Aorta (tissue), 5 donors: ENCODE data around the gene AMBRA1. TPM values are rescaled to one million over a fixed set of nuclear protein-coding genes. Genes with fewer than 3 reads are reported as not detected.

Source experiments
- ATAC-seq: fragments of 200-7000 bp; cut with Tn5 transposase; one replicate; pipeline ENCODE4 v1.9.1; 2022; ENCODE audit warnings: moderate library complexity; ENCODE audit not compliant: low FRiP score
- DNase-seq, 2 donors: peaks; one replicate each; pipeline ENCODE4 v3.0.0-alpha.2; 2020
- H3K27ac ChIP-seq, 2 donors: one replicate each; pipeline ENCODE4 v1.5.1; 2013; ENCODE audit warnings: low read length in 2 of 2, mild to moderate bottlenecking in 2 of 2, moderate library complexity in 2 of 2, control low read depth in 1 of 2, inconsistent platforms in 1 of 2, low read depth in 1 of 2
- H3K27me3 ChIP-seq, 2 donors: one replicate each; pipeline ENCODE4 v1.6.1; 2013; ENCODE audit warnings: control low read depth in 1 of 2, low read length in 1 of 2, mild to moderate bottlenecking in 1 of 2, moderate library complexity in 1 of 2; ENCODE audit not compliant: insufficient read depth in 2 of 2, control insufficient read depth in 1 of 2
- H3K36me3 ChIP-seq, 2 donors: one replicate each; pipeline ENCODE4 v1.6.1; 2013; ENCODE audit warnings: control low read depth in 1 of 2, low read length in 1 of 2, mild to moderate bottlenecking in 1 of 2; ENCODE audit not compliant: insufficient read depth in 2 of 2, control insufficient read depth in 1 of 2
- H3K4me1 ChIP-seq, 2 donors: one replicate each; pipeline ENCODE4 v1.6.1; 2013; ENCODE audit warnings: low read length in 2 of 2, control low read depth in 1 of 2, mild to moderate bottlenecking in 1 of 2, moderate library complexity in 1 of 2; ENCODE audit not compliant: insufficient read depth in 2 of 2, control insufficient read depth in 1 of 2
- H3K4me3 ChIP-seq, 2 donors: one replicate each; pipeline ENCODE4 v1.5.1; 2013; ENCODE audit warnings: low read length in 2 of 2, control low read depth in 1 of 2, mild to moderate bottlenecking in 1 of 2
- H3K9me3 ChIP-seq: one replicate; pipeline ENCODE4 v1.6.1; 2013; ENCODE audit warnings: mild to moderate bottlenecking, low read length; ENCODE audit not compliant: control insufficient read depth
- WGBS, 2 donors: extraction: QIAGEN DNeasy Blood & Tissue Kit; methylation state at CpG; one replicate each; pipeline ENCODE4 v1.1.7; 2013; 5-methylcytosine and 5-hydroxymethylcytosine counted together
- intact Hi-C, 2 donors: fragments of 100-400 bp; cut with DNase I; formaldehyde crosslinking; loops; one replicate each; pipeline versions ENCODE4 v1.14.2 to v1.15.0; 2022
- polyA plus RNA-seq, 2 donors: library from polyadenylated mRNA; stranded (reverse); fragments of 200-250 nt; gene quantifications; one replicate each; pipeline ENCODE4 v1.2.3, GENCODE V29; 2013
- total RNA-seq, 2 donors: library from RNA; stranded (reverse); fragmentation: NEBNext Ultra II Directional; extraction: Animal tissue kit (Norgen Biotek cat#: 25700); gene quantifications; one replicate each; pipeline ENCODE4 v1.2.1, GENCODE V29; 2021
- donor health status: healthy with polysubstance abuse.
- donor health status: Bipolar disorder and iron deficiency.
- donor health status: DM: no; HTN: no; CAD: no.
- donor health status: DM: no; HTN: no; CAD: no.
- donor health status: DM: yes; HTN: yes; CAD: no.

AMBRA1 gene
- total and polyA plus RNA-seq, 4 donors, result 2.6 to 35.0 (median 16.8) TPM

DNA sequence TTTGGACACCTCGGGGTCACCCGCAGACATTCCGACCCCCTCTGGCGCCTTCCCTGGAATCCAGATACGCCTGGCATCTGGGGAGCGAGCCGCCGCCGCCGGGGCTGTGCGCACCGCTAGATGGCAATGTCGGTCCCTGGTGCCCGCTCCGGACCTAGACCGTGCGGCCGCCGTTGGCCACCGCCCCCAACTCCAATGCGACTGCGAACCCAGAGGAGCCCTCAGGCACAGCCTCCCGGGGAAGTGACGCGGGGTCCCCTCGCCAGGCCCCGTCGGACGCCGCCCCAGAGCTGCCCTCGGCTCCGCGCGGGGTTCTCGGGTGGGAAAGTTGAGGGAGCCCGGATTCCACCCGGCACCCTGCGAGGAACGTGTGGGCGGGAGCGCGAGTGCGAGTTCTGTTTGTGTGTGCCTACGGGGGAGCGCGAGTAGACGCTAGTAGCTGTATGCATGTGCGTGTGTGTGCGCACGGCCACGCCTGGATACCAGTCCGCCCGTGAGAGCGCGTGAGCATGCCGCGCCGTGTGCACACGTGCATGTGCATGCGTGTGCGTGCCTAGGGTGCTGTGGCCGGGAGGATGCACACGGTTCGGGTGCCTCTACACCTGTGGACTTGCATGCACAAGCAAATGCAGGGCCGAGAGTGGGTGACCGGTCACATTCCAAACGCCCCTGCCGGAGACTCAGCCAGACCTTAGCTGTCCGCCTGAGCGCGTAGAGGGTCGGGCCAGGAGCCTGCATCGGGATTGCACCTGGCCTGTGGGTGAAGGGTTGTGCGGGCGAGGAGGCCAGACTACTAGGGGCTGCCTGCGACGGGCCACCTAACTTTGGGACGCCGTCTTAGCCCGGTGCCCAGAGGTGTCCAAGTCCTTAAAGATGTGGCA is 204.1 kb downstream of the AMBRA1 start:
- Histone ChIP-seq H3K27me3 (no peaks in the 10 kb centered on the region), H3K4me1 (no peaks in the 10 kb centered on the region), H3K9me3 (no peaks in the 10 kb centered on the region), H3K4me3 (no peak overlapping the region), H3K36me3 (no peaks in the 10 kb centered on the region), H3K27ac (no peak overlapping the region)
- intact Hi-C loops, result loop anchor here (2.0 to 5.0 kb wide), 3 partner anchors 147 to 228 kb away; partner anchors contain the start of genes ATG13 (in 1 of the 2) and HARBI1 (in 1 of the 2)
- WGBS, 2 donors, result 1 to 2% methylated on average over 69 to 80 of the region's 80 CpGs
- DNase-seq (peak; percentile 81 to 92), ATAC-seq (peak; percentile 76)

DNA sequence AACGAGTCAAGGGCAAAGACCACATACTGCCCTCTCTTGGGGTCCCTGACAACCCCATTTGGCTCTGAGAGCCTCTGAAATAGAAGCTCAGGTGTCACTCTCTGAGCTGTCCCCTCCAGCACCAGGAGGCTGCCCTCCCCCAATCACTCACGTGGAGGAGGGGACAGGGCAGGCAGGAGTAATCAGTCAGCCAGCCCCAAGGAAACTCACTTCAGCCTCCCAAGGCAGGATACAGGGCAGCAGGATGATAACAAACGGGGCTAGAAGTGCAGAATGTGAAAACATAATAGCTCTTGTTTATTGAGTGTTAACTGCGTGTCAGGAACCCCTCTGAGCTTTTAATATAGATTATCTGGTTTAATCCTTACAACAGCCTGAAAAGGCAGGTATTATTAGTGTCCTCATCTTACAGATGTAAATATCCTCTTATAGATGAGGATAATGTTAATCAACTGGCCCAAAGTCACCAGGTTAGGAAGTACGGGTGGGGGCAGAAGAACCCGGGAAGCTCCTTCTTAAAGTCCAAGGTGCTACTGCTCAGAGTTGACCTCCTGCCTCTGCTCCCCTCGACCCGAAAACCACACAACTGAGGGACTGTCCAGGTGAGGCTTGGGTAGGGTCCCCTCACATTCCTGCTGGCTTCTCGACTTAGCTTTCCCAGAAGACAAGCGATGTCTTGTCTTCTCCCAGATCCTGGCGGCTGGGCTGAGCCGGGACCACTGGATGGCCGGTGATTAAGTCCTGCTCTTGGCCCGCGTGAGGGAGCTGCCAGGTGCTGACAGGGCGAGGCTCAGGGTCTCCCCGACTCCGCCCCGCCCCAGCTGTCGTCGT is 205.0 kb downstream of the AMBRA1 start:
- intact Hi-C loops, result loop anchor here (2.0 to 5.0 kb wide), 2 partner anchors 148 kb away; no protein-coding TSS in a partner anchor
- H3K4me3 ChIP-seq, result no peak overlapping the region
- no peak overlapping the region for H3K27ac ChIP-seq
- H3K27me3 ChIP-seq, result no peaks in the 10 kb centered on the region
- ATAC-seq (no peak), DNase-seq (no peak)
- no peaks in the 10 kb centered on the region for H3K36me3 ChIP-seq
- H3K9me3 ChIP-seq, result no peaks in the 10 kb centered on the region
- 7% methylated on average over 21 of the region's 21 CpGs for WGBS, 2 donors
- H3K4me1 ChIP-seq, result no peaks in the 10 kb centered on the region

DNA sequence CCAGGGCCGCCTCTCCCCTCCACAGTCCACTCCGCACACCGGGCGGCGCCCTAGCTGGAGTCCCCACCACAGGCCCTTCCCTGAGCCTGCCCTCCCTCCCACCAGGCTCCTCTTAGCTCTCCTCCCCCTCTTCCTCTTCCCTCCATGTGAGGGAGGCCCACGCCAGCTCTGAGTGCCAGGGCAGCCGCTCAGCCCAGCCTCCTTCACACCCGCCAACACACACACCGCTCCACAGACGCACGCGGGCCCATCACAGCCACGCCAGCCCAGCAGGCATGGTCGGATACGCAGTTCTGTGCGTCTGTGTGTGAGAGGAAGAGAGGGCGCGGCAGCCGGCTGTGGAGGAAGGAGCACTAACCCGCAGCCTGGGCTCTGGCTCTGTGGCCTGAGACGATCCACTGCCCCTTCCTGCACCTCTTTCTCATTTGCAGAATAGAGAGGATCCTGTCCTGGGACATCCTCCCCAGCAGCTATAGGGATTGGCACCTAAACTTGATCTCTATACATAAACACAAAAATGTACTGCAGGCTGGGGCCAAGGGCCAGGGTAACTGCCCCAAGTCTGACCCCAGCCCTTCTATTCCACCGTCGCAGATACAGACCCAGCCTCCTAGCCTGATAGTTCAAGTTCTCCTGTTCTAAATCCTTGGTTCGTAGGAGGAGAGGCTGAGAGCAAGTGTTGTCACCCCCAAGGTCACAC is 205.8 kb downstream of the AMBRA1 start:
- 7 to 10% methylated on average over 24 of the region's 24 CpGs for WGBS, 2 donors
- H3K4me1 ChIP-seq, result no peaks in the 10 kb centered on the region
- no peaks in the 10 kb centered on the region for H3K27me3 ChIP-seq
- ATAC-seq (no peak), DNase-seq (no peak)
- no peaks in the 10 kb centered on the region for H3K9me3 ChIP-seq
- no peak overlapping the region for H3K4me3 ChIP-seq
- no peak overlapping the region for H3K27ac ChIP-seq
- intact Hi-C loops, result loop anchor here (2.0 to 5.0 kb wide), 2 partner anchors 149 kb away; no protein-coding TSS in a partner anchor
- H3K36me3 ChIP-seq, result no peaks in the 10 kb centered on the region

DNA sequence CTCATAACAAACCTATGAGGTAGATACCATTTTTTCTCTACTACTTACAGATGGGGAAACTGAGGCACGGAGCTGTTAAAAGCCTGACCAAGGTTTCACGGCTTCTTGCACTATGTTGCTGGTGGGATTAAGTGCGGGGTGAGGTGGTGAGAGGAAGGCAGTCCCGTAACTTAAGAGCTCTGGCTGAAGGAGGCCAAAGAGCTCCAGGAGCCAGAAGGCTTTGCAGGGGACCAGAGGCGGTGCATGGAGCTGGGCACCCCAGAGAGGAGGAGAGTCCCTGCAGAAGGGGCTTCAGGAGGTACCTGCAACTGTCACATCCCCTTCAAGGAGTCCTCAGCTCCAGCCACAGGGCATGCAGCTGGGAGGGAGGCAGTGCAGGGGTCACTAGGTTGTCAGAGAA is 206.4 kb downstream of the AMBRA1 start:
- H3K27me3 ChIP-seq, result no peaks in the 10 kb centered on the region
- ATAC-seq (no peak), DNase-seq (no peak)
- intact Hi-C loops, result loop anchor here in 1 of 2 donors (5.0 kb wide), 1 partner anchor 150 kb away; no protein-coding TSS in a partner anchor
- no peaks in the 10 kb centered on the region for H3K9me3 ChIP-seq
- no peak overlapping the region for H3K27ac ChIP-seq
- 72 to 83% methylated on average over 5 of the region's 5 CpGs for WGBS, 2 donors
- H3K4me3 ChIP-seq, result no peak overlapping the region
- H3K4me1 ChIP-seq, result no peaks in the 10 kb centered on the region
- H3K36me3 ChIP-seq, result no peaks in the 10 kb centered on the region

DNA sequence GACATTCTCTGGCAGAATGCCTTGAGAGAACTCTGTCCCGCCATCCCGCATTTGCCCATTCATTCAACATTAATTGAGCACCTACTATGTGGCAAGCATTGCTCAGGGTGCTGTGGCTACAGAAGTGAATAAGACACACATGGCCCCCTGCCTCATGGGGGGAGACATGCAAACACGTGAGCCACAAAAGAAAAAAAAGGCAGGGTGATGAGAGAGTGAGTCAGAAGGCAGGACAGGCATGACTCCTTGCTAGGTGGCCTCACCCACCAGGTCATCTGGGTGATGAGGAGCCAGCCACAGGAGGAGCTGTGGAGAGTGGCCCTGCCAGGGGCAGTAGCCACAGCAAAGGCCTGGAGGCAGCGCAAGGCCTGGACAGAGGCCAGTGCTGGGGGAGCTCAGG is 207.1 kb downstream of the AMBRA1 start:
- Histone ChIP-seq H3K27me3 (no peaks in the 10 kb centered on the region), H3K27ac (no peak overlapping the region), H3K36me3 (no peaks in the 10 kb centered on the region), H3K4me3 (no peak overlapping the region), H3K9me3 (no peaks in the 10 kb centered on the region), H3K4me1 (no peaks in the 10 kb centered on the region)
- 89% methylated on average over 4 of the region's 4 CpGs for WGBS, 2 donors
- no peak for DNase-seq
- intact Hi-C loops, result loop anchor here in 1 of 2 donors (5.0 kb wide), 1 partner anchor 151 kb away; no protein-coding TSS in a partner anchor
- ATAC-seq, result no peak

DNA sequence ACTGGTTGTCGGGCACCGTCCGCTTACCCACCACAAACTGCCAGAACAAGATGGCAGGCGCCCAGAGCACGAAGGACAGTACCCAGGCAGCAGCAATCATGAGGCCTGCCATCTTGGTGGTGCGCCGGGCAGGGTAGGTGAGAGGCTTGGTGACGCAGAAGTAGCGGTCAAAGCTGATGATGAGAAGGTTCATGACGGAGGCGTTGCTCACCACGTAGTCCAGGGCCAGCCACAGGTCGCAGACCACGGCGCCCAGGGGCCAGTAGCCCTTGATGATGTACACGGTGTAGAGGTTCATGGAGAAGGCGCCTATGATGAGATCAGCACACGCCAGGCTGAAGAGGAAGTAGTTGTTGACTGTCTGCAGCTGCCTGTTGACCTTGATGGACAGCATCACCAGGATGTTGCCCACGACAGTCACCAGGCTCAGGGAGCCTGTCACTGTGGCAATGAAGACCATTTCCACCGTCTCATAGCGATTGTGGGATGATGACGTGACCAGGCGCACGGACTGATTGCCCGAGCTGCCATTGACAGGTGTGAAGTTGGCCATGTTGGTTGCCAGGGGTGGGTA is 207.7 kb downstream of the AMBRA1 start:
- intact Hi-C loops, result loop anchor here in 1 of 2 donors (5.0 kb wide), 1 partner anchor 151 kb away; no protein-coding TSS in a partner anchor
- Histone ChIP-seq H3K27me3 (no peaks in the 10 kb centered on the region), H3K4me1 (no peaks in the 10 kb centered on the region), H3K9me3 (no peaks in the 10 kb centered on the region), H3K4me3 (no peak overlapping the region), H3K27ac (no peak overlapping the region), H3K36me3 (no peaks in the 10 kb centered on the region)
- DNase-seq, result no peak
- ATAC-seq, result no peak
- WGBS, 2 donors, result 97 to 98% methylated on average over 25 of the region's 25 CpGs

DNA sequence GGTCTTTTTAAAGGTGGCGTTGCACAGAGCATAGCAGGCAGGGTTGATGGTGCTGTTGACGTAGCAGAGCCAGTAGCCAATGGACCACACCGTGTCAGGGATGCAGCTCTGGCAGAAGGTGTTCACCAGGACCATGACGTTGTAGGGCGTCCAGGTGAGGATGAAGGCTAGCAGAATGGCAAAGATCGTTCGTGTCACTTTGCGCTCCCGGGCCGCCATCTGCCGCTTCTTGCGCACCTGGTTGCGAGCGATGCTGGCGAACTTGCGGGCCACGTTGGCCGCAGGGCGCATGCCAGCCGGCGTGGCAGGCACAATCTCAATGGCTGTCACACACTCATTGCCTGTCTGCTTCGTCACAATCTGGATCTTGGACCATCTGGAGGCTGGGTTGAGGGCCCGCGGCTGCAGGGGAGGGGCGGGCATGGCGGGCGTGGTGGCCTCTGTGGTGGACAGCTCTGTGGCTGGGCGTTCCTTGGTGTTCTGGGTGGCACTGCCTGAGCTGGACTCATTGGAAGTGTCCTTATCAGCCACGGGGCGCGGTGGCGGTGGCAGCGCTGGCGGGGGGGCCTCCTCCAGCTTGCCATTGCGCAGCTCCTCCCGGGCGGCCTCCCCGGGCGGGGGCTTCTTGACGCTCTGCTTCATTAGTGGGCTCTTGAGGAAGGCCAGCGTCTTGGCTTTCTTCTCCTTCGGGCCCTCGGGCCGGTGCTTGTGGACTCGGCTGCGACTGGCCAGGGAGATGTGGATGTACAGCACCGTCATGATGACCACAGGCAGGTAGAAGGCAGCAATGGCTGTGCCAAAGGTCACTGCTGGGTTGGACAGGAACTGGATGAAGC is 208.4 kb downstream of the AMBRA1 start:
- no peaks in the 10 kb centered on the region for H3K4me1 ChIP-seq
- no peaks in the 10 kb centered on the region for H3K27me3 ChIP-seq
- 96 to 97% methylated on average over 47 of the region's 47 CpGs for WGBS, 2 donors
- H3K4me3 ChIP-seq, result no peak overlapping the region
- no peaks in the 10 kb centered on the region for H3K9me3 ChIP-seq
- ATAC-seq (no peak), DNase-seq (no peak)
- intact Hi-C loops, result loop anchor here in 1 of 2 donors (5.0 kb wide), 1 partner anchor 152 kb away; no protein-coding TSS in a partner anchor
- no peaks in the 10 kb centered on the region for H3K36me3 ChIP-seq
- H3K27ac ChIP-seq, result no peak overlapping the region
